Hepatocyte (in vitro differentiated cells): Measurements from ENCODE around the gene ZNF44.

Source experiments
- EZH2 ChIP-seq: fragments of 200-600 bp; sonication (generic); IDR thresholded peaks from 2 replicates; pipeline ENCODE4 v1.6.1; 2016; ENCODE audit warnings: antibody characterized with exemption, mild to moderate bottlenecking, borderline replicate concordance
- TF ChIP-seq, protein P1 (sequence below): fragments of 200-600 bp; sonication (generic); IDR thresholded peaks from 2 replicates; pipeline ENCODE4 v1.5.1; 2016; ENCODE audit warnings: antibody characterized with exemption, mild to moderate bottlenecking; ENCODE audit not compliant: poor library complexity

DNA sequence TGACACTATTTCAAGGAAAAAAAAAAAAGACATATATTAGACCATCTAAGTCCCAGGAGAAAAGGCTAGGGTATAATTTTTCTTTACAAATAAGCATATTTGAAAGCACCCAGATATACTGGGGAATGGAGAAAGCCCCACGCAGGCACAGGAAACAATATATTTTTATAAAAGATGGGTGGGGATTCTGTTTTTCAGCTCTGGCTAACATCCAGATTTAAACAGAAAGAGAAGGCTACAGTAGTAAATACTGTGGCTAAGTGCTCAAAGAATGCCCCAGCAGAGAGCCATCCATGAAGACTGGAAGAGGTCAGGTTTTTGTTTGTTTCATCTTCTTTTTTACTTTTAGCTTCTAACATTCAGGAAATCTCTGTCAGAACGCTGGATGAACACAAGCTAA, 16.0 kb downstream of the ZNF44 start:
- TF ChIP-seq, protein P1, sequence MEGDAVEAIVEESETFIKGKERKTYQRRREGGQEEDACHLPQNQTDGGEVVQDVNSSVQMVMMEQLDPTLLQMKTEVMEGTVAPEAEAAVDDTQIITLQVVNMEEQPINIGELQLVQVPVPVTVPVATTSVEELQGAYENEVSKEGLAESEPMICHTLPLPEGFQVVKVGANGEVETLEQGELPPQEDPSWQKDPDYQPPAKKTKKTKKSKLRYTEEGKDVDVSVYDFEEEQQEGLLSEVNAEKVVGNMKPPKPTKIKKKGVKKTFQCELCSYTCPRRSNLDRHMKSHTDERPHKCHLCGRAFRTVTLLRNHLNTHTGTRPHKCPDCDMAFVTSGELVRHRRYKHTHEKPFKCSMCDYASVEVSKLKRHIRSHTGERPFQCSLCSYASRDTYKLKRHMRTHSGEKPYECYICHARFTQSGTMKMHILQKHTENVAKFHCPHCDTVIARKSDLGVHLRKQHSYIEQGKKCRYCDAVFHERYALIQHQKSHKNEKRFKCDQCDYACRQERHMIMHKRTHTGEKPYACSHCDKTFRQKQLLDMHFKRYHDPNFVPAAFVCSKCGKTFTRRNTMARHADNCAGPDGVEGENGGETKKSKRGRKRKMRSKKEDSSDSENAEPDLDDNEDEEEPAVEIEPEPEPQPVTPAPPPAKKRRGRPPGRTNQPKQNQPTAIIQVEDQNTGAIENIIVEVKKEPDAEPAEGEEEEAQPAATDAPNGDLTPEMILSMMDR: no peak
- TF ChIP-seq EZH2: no peak
